Mesenchymal stem cell (in vitro differentiated cells and primary cell): Measurements from ENCODE around the gene RASA3.

Source experiments
- DNase-seq: peaks from one replicate; pipeline ENCODE4 v3.0.0-alpha.2; 2013
- H2AFZ ChIP-seq: one replicate; pipeline ENCODE4 v1.6.1; 2013; ENCODE audit warnings: low read depth, mild to moderate bottlenecking, control low read depth, inconsistent platforms, low read length, moderate library complexity
- H2AK5ac ChIP-seq: 2 replicates; pipeline ENCODE4 v1.6.1; 2013; ENCODE audit warnings: low read length, moderate library complexity, mild to moderate bottlenecking, inconsistent platforms; ENCODE audit not compliant: severe bottlenecking
- H2BK120ac ChIP-seq: one replicate; pipeline ENCODE4 v1.6.1; 2013; ENCODE audit warnings: low read depth, mild to moderate bottlenecking, inconsistent platforms, low read length, moderate library complexity
- H2BK12ac ChIP-seq, 2 experiments: one replicate each; pipeline ENCODE4 v1.6.1; 2013; ENCODE audit warnings: inconsistent platforms in 2 of 2, low read length in 2 of 2, mild to moderate bottlenecking in 2 of 2, moderate library complexity in 2 of 2, control low read depth in 1 of 2
- H2BK15ac ChIP-seq: one replicate; pipeline ENCODE4 v1.6.1; 2013; ENCODE audit warnings: mild to moderate bottlenecking, low read depth, inconsistent platforms; ENCODE audit not compliant: poor library complexity, severe bottlenecking
- H2BK5ac ChIP-seq: 2 replicates; pipeline ENCODE4 v1.6.1; 2013; ENCODE audit warnings: low read depth, mild to moderate bottlenecking, low read length, control low read depth, inconsistent platforms; ENCODE audit not compliant: poor library complexity, severe bottlenecking
- H3K14ac ChIP-seq, 2 experiments: one replicate each; pipeline ENCODE4 v1.6.1; 2013; ENCODE audit warnings: inconsistent platforms in 2 of 2, low read length in 2 of 2, control low read depth in 1 of 2, mild to moderate bottlenecking in 1 of 2, moderate library complexity in 1 of 2
- H3K18ac ChIP-seq, 2 experiments: one replicate each; pipeline ENCODE4 v1.6.1; 2013; ENCODE audit warnings: inconsistent platforms in 2 of 2, low read length in 2 of 2, control low read depth in 1 of 2, low read depth in 1 of 2, mild to moderate bottlenecking in 1 of 2
- H3K23ac ChIP-seq, 2 experiments: one replicate each; pipeline ENCODE4 v1.6.1; 2013; ENCODE audit warnings: inconsistent platforms in 2 of 2, low read length in 2 of 2, mild to moderate bottlenecking in 2 of 2, moderate library complexity in 2 of 2, control low read depth in 1 of 2
- H3K27ac ChIP-seq: 2 replicates; pipeline ENCODE4 v1.5.1; 2013; ENCODE audit warnings: mild to moderate bottlenecking, moderate library complexity, low read length, control low read depth, inconsistent platforms; ENCODE audit not compliant: poor library complexity, severe bottlenecking
- H3K27me3 ChIP-seq, 2 experiments: 2 replicates each; pipeline versions ENCODE4 v1.6.1 to v1.7.0; 2013; ENCODE audit warnings: low read length in 2 of 2, mild to moderate bottlenecking in 2 of 2, moderate library complexity in 2 of 2, control low read depth in 1 of 2, inconsistent platforms in 1 of 2; ENCODE audit not compliant: control insufficient read depth in 1 of 2, insufficient read depth in 1 of 2
- H3K36me3 ChIP-seq, 2 experiments: 2 replicates each; pipeline versions ENCODE4 v1.6.1 to v1.7.0; 2013; ENCODE audit warnings: low read length in 2 of 2, control low read depth in 1 of 2, inconsistent platforms in 1 of 2, low read depth in 1 of 2, mild to moderate bottlenecking in 1 of 2; ENCODE audit not compliant: insufficient read depth in 2 of 2, control insufficient read depth in 1 of 2
- H3K4ac ChIP-seq, 2 experiments: one replicate each; pipeline ENCODE4 v1.6.1; 2013; ENCODE audit warnings: inconsistent platforms in 2 of 2, low read length in 2 of 2, mild to moderate bottlenecking in 2 of 2, moderate library complexity in 2 of 2, control low read depth in 1 of 2, low read depth in 1 of 2
- H3K4me1 ChIP-seq: 2 replicates; pipeline ENCODE4 v1.6.1; 2013; ENCODE audit warnings: low read depth, low read length, control low read depth; ENCODE audit not compliant: control insufficient read depth, insufficient read depth
- H3K4me2 ChIP-seq: 2 replicates; pipeline ENCODE4 v1.6.1; 2013; ENCODE audit warnings: low read length, mild to moderate bottlenecking, inconsistent platforms; ENCODE audit not compliant: poor library complexity, severe bottlenecking
- H3K4me3 ChIP-seq, 2 experiments: 2 replicates each; pipeline versions ENCODE4 v1.5.1 to v1.7.0; 2013; ENCODE audit warnings: low read length in 2 of 2, mild to moderate bottlenecking in 2 of 2, control low read depth in 1 of 2, low read depth in 1 of 2; ENCODE audit not compliant: insufficient read depth in 1 of 2
- H3K79me1 ChIP-seq: replicated peaks from 2 replicates; pipeline ENCODE4 v1.6.1; 2013; ENCODE audit warnings: mild to moderate bottlenecking, control low read depth, low read length, inconsistent platforms; ENCODE audit not compliant: poor library complexity, severe bottlenecking
- H3K9ac ChIP-seq: 2 replicates; pipeline ENCODE4 v1.7.0; 2013; ENCODE audit warnings: mild to moderate bottlenecking, low read length, moderate library complexity
- H3K9me3 ChIP-seq: 2 replicates; pipeline ENCODE4 v1.7.0; 2013; ENCODE audit warnings: mild to moderate bottlenecking, low read length; ENCODE audit not compliant: control insufficient read depth
- H4K8ac ChIP-seq: one replicate; pipeline ENCODE4 v1.6.1; 2013; ENCODE audit warnings: inconsistent platforms, mild to moderate bottlenecking, low read length, moderate library complexity
- H4K91ac ChIP-seq: one replicate; pipeline ENCODE4 v1.6.1; 2013; ENCODE audit warnings: mild to moderate bottlenecking, low read length, inconsistent platforms
- WGBS: methylation state at CpG from one replicate; pipeline ENCODE4 v1.1.7; 2013; ENCODE audit warnings: mixed read lengths; 5-methylcytosine and 5-hydroxymethylcytosine counted together

Gene RASA3

DNA sequence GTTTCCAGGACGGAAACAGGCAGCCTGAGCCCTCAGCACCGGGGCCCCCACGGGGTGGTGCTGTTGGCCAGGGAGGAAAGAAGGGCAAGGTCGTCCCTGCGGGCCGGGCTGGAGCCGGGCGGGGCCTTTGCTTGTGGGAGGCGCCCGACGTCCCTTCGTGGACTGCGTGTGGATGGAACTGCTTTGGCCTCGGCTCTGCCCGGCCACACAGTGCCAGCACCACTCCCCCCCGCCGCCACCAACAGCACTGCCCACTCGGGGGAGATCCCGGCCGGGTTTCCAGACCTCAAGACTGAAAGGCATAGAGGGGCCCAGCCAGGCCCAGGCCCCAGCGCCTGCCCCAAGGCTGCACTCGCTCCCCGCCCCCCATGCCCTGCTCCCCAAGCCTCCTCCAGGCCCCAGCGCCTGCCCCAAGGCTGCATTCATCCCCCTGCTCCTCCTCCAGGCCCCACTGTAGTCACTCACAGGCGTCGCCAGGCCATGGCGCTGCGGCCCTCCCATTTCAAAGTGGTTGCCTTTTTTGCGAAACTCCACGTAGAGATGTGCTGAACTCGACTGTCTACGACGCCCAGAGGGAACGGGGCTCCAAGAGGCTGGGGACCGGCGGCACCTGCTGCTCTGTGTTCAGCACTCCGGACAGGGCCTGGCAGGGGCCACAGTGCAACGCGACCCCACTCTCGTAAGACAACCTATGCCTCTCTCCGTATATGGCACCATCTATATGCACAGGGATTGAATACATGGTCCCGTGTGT, 181.0 kb downstream of the RASA3 start:
- Histone ChIP-seq H3K27me3 (no peaks in the 10 kb centered on the region), H3K79me1 (peaks cover 18% of the 10 kb centered on the region), H3K4me1 (peaks cover 12% of the 10 kb centered on the region), H3K14ac (no peak overlapping the region), H4K8ac (peak overlapping the region; percentile 64), H3K36me3 (peaks cover 29 to 81% of the 10 kb centered on the region in 2 experiments), H3K4me3 (peak overlapping the region in 1 of 2 experiments; percentile 33), H3K9ac (peak overlapping the region; percentile 64), H2BK15ac (peak overlapping the region; percentile 20), H3K4ac (no peak overlapping the region), H2AK5ac (no peak overlapping the region), H3K18ac (peak overlapping the region; percentile 13 to 55), H2BK120ac (no peak overlapping the region), H2BK5ac (no peak overlapping the region), H3K9me3 (no peaks in the 10 kb centered on the region), H2AFZ (no peak overlapping the region), H3K4me2 (no peak overlapping the region), H3K27ac (no peak overlapping the region), H2BK12ac (no peak overlapping the region), H3K23ac (no peak overlapping the region), H4K91ac (no peak overlapping the region)
- peak; percentile 78 for DNase-seq
- WGBS, result 49% methylated on average over 33 of the region's 42 CpGs

DNA sequence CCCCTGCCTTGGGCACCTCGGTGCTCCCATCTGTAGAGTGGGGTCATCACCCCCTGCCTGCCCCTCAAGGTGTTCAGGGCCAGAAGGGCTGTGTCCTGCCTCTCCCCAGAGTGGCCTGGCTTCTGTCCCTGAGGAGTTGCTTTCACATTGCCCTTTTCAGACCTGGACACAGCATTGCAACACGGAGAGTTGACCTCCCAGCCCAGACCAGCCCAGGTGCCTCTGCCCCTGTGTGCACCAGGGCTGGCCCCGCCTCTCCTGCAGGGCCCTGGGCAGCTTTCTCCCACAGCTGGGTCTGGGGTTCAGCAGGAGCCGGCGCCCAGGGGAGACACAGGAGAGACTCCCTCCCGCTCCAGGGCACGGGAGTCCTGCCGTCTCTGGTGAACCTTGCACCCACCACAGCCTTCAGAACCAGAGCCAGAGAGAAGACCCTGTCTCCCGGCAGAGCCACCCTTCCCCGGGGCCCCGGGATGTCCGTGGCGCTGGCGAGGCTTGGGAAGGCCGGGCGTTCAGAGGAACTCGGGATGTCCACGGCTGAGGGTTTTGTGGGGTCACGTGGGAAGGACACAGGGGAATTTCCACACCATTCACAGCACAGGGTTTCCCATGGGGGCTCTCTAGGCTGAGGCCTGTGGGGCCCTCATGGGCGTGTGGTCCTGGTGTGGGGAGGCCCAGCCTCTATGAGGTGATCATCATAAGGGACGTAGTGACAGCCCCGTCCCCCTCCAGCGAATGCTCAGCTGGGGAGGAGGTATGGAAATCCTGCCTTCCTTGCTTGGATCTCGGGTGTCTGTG, 181.8 kb downstream of the RASA3 start:
- Histone ChIP-seq H4K8ac (peak overlapping the region; percentile 19), H3K27me3 (no peaks in the 10 kb centered on the region), H2BK12ac (peak overlapping the region in 1 of 2 experiments; percentile 1), H3K4me1 (peaks cover 12% of the 10 kb centered on the region), H3K9ac (peak overlapping the region; percentile 64), H2BK120ac (peak overlapping the region; percentile 56), H3K36me3 (peaks cover 21 to 80% of the 10 kb centered on the region in 2 experiments), H3K79me1 (peaks cover 18% of the 10 kb centered on the region), H3K18ac (peak overlapping the region in 1 of 2 experiments; percentile 13), H3K4ac (no peak overlapping the region), H2AFZ (no peak overlapping the region), H3K14ac (no peak overlapping the region), H3K27ac (no peak overlapping the region), H2BK5ac (no peak overlapping the region), H2BK15ac (peak overlapping the region; percentile 15), H4K91ac (no peak overlapping the region), H3K23ac (no peak overlapping the region), H2AK5ac (no peak overlapping the region), H3K4me2 (no peak overlapping the region), H3K4me3 (peak overlapping the region in 1 of 2 experiments; percentile 33), H3K9me3 (no peaks in the 10 kb centered on the region)
- WGBS, result 78% methylated on average over 24 of the region's 24 CpGs
- DNase-seq, result no peak

DNA sequence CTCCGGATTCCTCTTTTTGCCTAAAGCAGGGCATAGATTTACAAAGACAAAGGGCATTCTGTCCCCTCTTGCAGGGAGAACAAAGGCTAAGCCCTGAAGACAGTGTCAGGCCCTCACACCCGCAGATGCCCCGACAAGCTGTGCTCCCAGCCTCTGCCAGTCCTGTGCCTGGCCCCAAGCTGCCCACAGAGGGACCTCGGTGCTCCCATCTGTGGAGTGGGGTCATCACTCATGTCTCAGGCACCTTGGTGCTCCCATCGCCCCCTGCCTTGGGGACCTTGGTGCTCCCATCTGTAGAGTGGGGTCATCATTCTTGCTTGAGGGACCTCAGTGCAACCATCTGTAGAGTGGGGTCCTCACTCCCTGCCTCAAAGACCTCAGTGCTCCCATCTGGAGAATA, 182.9 kb downstream of the RASA3 start:
- Histone ChIP-seq H3K9ac (no peak overlapping the region), H2AFZ (no peak overlapping the region), H4K91ac (no peak overlapping the region), H2BK15ac (no peak overlapping the region), H3K18ac (no peak overlapping the region), H3K23ac (no peak overlapping the region), H2AK5ac (no peak overlapping the region), H3K79me1 (peaks cover 18% of the 10 kb centered on the region), H2BK5ac (no peak overlapping the region), H3K9me3 (no peaks in the 10 kb centered on the region), H3K36me3 (peaks cover 11 to 69% of the 10 kb centered on the region in 2 experiments), H2BK120ac (no peak overlapping the region), H3K4me3 (no peak overlapping the region), H3K27ac (no peak overlapping the region), H2BK12ac (no peak overlapping the region), H4K8ac (no peak overlapping the region), H3K14ac (no peak overlapping the region), H3K27me3 (no peaks in the 10 kb centered on the region), H3K4me2 (no peak overlapping the region), H3K4ac (no peak overlapping the region), H3K4me1 (peaks cover 12% of the 10 kb centered on the region)
- no peak for DNase-seq
- WGBS, result 90% methylated on average over 5 of the region's 5 CpGs
